RPMI8226 (cell line): ENCODE measurements around the gene DIPK2B.

Experiments
- DNase-seq: peaks from one replicate; pipeline ENCODE4 v3.0.0-alpha.2; 2015

DIPK2B gene

GRCh38 chrX:45154462-45154861 lies 46.2 kb downstream of the DIPK2B start:
- no peak for DNase-seq

GRCh38 chrX:45154033-45154360 lies 46.7 kb downstream of the DIPK2B start:
- DNase-seq, result no peak
